Measurements from ENCODE around the gene ENPP4.
A peak's percentile ranks its signal among the peaks of the same experiment; 100 is the strongest.
"Not testable (repeated sequence)": the region's sequence is repeated elsewhere in the genome, so short reads cannot be mapped to it uniquely, and the experiment has no call there.

ENPP4 gene

GRCh38 chr6:46134216-46134615 lies 4.4 kb downstream of the ENPP4 start:
- DNase-seq = no peak

- DNase-seq = no peak
These were observed 5.4 kb downstream of the ENPP4 start for GRCh38 chr6:46135176-46135575.

- DNase-seq = no peak
These were observed 7.0 kb downstream of the ENPP4 start for GRCh38 chr6:46136831-46137230.

GRCh38 chr6:46137387-46137786 lies 7.6 kb downstream of the ENPP4 start:
- no peak for DNase-seq

GRCh38 chr6:46138281-46138680 lies 8.5 kb downstream of the ENPP4 start:
- DNase-seq = no peak

- DNase-seq = no peak
These were observed 14.5 kb downstream of the ENPP4 start for GRCh38 chr6:46144270-46144669.

- not testable (repeated sequence) for DNase-seq
These were observed 19.3 kb downstream of the ENPP4 start for GRCh38 chr6:46149066-46149465.

GRCh38 chr6:46156701-46157100 lies 26.9 kb downstream of the ENPP4 start:
- DNase-seq = no peak

GRCh38 chr6:46159229-46159628 lies 29.4 kb downstream of the ENPP4 start:
- no peak for DNase-seq

- DNase-seq = no peak
These were observed 30.3 kb downstream of the ENPP4 start for GRCh38 chr6:46160102-46160501.

GRCh38 chr6:46170357-46171289 lies 40.8 kb downstream of the ENPP4 start, which contains the start of gene ENPP5:
Gene ENPP5 (minus strand): TSS chr6:46170980. CDS start chr6:46168262, 2,718 bp downstream.
- DNase-seq = peak; percentile 9

GRCh38 chr6:46172176-46172575 lies 42.4 kb downstream of the ENPP4 start:
- DNase-seq = no peak

- peak; percentile 53 for DNase-seq
These were observed 45.1 kb downstream of the ENPP4 start for GRCh38 chr6:46174904-46175303.

- no peak for DNase-seq
These were observed 45.7 kb downstream of the ENPP4 start for GRCh38 chr6:46175446-46175845.

- peak; percentile 4 for DNase-seq
These were observed 46.2 kb downstream of the ENPP4 start for GRCh38 chr6:46175976-46176375.

GRCh38 chr6:46184114-46184513 lies 54.3 kb downstream of the ENPP4 start:
- no peak for DNase-seq

GRCh38 chr6:46186583-46186982 lies 56.8 kb downstream of the ENPP4 start:
- DNase-seq = no peak

- no peak for DNase-seq
These were observed 59.9 kb downstream of the ENPP4 start for GRCh38 chr6:46189726-46190125.

- DNase-seq = no peak
These were observed 61.1 kb downstream of the ENPP4 start for GRCh38 chr6:46190889-46191288.

GRCh38 chr6:46191961-46192360 lies 62.2 kb downstream of the ENPP4 start:
- DNase-seq = no peak
